CD14-positive monocyte (primary cell): ENCODE results near the gene CAMTA1. TPM values are rescaled to one million over a fixed set of nuclear protein-coding genes. Genes with fewer than 3 reads are reported as not detected.

Experiments
- DNase-seq, 3 donors: peaks; one replicate each; pipeline ENCODE4 v3.0.0-alpha.2; 2011 to 2022
- H2AFZ ChIP-seq: 2 replicates; pipeline ENCODE4 v1.6.0; 2012; ENCODE audit warnings: mild to moderate bottlenecking, low read depth, low read length, inconsistent platforms; ENCODE audit not compliant: insufficient read depth, poor library complexity, severe bottlenecking
- H3K27ac ChIP-seq, 2 donors: 1 replicate in 1 of 2; 2 replicates in 1 of 2; pipeline ENCODE4 v1.5.1; 2012 to 2013; ENCODE audit warnings: low read length in 2 of 2, control low read depth in 1 of 2, inconsistent platforms in 1 of 2, low read depth in 1 of 2, mild to moderate bottlenecking in 1 of 2
- H3K27me3 ChIP-seq, 2 donors: one replicate each; pipeline versions ENCODE4 v1.6.0 to v1.6.1; 2011 to 2013; ENCODE audit warnings: low read length in 2 of 2; ENCODE audit not compliant: control insufficient read depth in 2 of 2, insufficient read depth in 2 of 2
- H3K36me3 ChIP-seq, 2 donors: replicated peaks in 1 of 2; 1 replicate in 1 of 2; 2 replicates in 1 of 2; pipeline versions ENCODE4 v1.5.1 to v1.6.1; 2012 to 2013; ENCODE audit warnings: low read length in 2 of 2, control low read depth in 1 of 2, inconsistent platforms in 1 of 2, mild to moderate bottlenecking in 1 of 2; ENCODE audit not compliant: insufficient read depth in 2 of 2, control insufficient read depth in 1 of 2
- H3K4me1 ChIP-seq, 2 donors: 1 replicate in 1 of 2; 2 replicates in 1 of 2; pipeline versions ENCODE4 v1.5.1 to v1.6.1; 2012 to 2013; ENCODE audit warnings: low read length in 2 of 2, control low read depth in 1 of 2, inconsistent platforms in 1 of 2, mild to moderate bottlenecking in 1 of 2, moderate library complexity in 1 of 2; ENCODE audit not compliant: insufficient read depth in 2 of 2, control insufficient read depth in 1 of 2
- H3K4me2 ChIP-seq: replicated peaks from 2 replicates; pipeline ENCODE3; 2012; ENCODE audit warnings: low read length, moderate library complexity, mild to moderate bottlenecking; ENCODE audit not compliant: poor library complexity, severe bottlenecking; ENCODE audit errors: extremely low read depth
- H3K4me3 ChIP-seq, 3 experiments: fragments of 200-600 bp in 1 of 3; sonication (generic) in 1 of 3; replicated peaks in 1 of 3; 1 replicate in 2 of 3; 2 replicates in 1 of 3; pipeline ENCODE4 v1.5.1; 2011 to 2013; ENCODE audit warnings: low read length in 3 of 3, mild to moderate bottlenecking in 3 of 3, control low read depth in 2 of 3, low read depth in 2 of 3, inconsistent platforms in 1 of 3, moderate library complexity in 1 of 3
- H3K79me2 ChIP-seq: 2 replicates; pipeline ENCODE4 v1.6.0; 2012; ENCODE audit warnings: mild to moderate bottlenecking, control low read depth, inconsistent platforms, low read length, moderate library complexity; ENCODE audit not compliant: insufficient read depth
- H3K9ac ChIP-seq: 2 replicates; pipeline ENCODE4 v1.6.0; 2017; ENCODE audit warnings: low read length, mild to moderate bottlenecking; ENCODE audit not compliant: insufficient read depth, poor library complexity, severe bottlenecking
- H3K9me3 ChIP-seq, 2 donors: replicated peaks in 1 of 2; 1 replicate in 1 of 2; 2 replicates in 1 of 2; pipeline versions ENCODE4 v1.5.1 to v1.6.1; 2012 to 2013; ENCODE audit warnings: low read length in 2 of 2, control low read depth in 1 of 2; ENCODE audit not compliant: control insufficient read depth in 1 of 2, insufficient read depth in 1 of 2
- H4K20me1 ChIP-seq: 2 replicates; pipeline ENCODE4 v1.6.0; 2012; ENCODE audit warnings: mild to moderate bottlenecking, low read length, control low read depth, moderate library complexity; ENCODE audit not compliant: insufficient read depth
- H3K27ac Mint-ChIP-seq, 7 donors: one replicate each; pipeline ENCODE4 v1.8.0; 2020; ENCODE audit warnings: mild to moderate bottlenecking in 7 of 7, mixed read lengths in 7 of 7, moderate library complexity in 6 of 7, inconsistent platforms in 2 of 7
- H3K27me3 Mint-ChIP-seq, 3 donors: one replicate each; pipeline ENCODE4 v1.8.0; 2021 to 2022; ENCODE audit warnings: low read depth in 3 of 3, mild to moderate bottlenecking in 3 of 3, mixed read lengths in 3 of 3, moderate library complexity in 3 of 3, inconsistent platforms in 1 of 3
- H3K36me3 Mint-ChIP-seq, 2 donors: one replicate each; pipeline ENCODE4 v1.8.0; 2020; ENCODE audit warnings: mixed read lengths in 2 of 2, inconsistent platforms in 1 of 2, mild to moderate bottlenecking in 1 of 2
- H3K4me1 Mint-ChIP-seq: one replicate; pipeline ENCODE4 v1.8.0; 2020; ENCODE audit warnings: mild to moderate bottlenecking, mixed read lengths
- H3K4me3 Mint-ChIP-seq, 2 donors: one replicate each; pipeline ENCODE4 v1.8.0; 2020; ENCODE audit warnings: mild to moderate bottlenecking in 2 of 2, mixed read lengths in 2 of 2, moderate library complexity in 1 of 2
- H3K9me3 Mint-ChIP-seq, 7 donors: one replicate each; pipeline ENCODE4 v1.8.0; 2020 to 2022; ENCODE audit warnings: mixed read lengths in 7 of 7, mild to moderate bottlenecking in 6 of 7, moderate library complexity in 6 of 7, inconsistent platforms in 2 of 7
- CTCF ChIP-seq: fragments of 200-600 bp; IDR thresholded peaks from one replicate; pipeline ENCODE4 v1.8.0; 2022; ENCODE audit warnings: antibody characterized with exemption, mild to moderate bottlenecking
- WGBS: methylation state at CpG from one replicate; pipeline ENCODE4 v1.1.5; 2013; ENCODE audit warnings: missing lambda C conversion rate; ENCODE audit not compliant: insufficient coverage; 5-methylcytosine and 5-hydroxymethylcytosine counted together
- intact Hi-C, 2 donors: fragments of 100-400 bp; cut with micrococcal nuclease; formaldehyde crosslinking; loops; one replicate each; pipeline versions ENCODE4 v1.15.0 to v1.15.1; 2023
- polyA plus RNA-seq, 3 donors: library from polyadenylated mRNA; depleted of rRNA in 1 of 3; unstranded in 2 of 3; stranded (reverse) in 1 of 3; fragments of 300-500 nt in 2 of 3; fragments of >200 nt in 1 of 3; fragmentation: Illumina TruSeq in 2 of 3; gene quantifications; 1 replicate in 2 of 3; 2 replicates in 1 of 3; pipeline ENCODE4 v1.2.3, GENCODE V29; 2012 to 2021

CAMTA1 gene
- polyA plus RNA-seq, 3 donors: 52.0 to 89.6 (median 78.3) TPM

DNA sequence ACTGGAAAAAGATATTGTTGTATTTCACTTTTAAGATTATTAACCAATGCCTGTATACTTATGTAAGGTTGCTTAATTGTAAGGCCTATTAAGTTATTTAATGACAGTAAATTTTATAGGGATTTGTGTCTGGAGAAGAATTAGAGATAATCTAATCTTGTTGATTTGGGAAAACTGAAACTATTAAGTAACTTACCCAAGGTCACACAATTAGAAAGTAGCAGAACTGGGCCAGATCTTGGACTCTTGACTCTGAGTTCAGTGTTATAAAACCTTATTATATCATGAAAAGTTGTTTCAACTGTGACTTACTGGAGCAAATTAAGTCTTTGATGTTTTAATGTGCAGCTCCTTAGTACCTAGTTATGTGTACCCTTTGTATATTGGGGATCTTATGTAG is 38.5 kb downstream of the CAMTA1 start:
- Histone ChIP-seq H4K20me1 (peaks cover 35% of the 10 kb centered on the region), H2AFZ (no peak overlapping the region), H3K79me2 (peaks cover 10% of the 10 kb centered on the region), H3K9ac (no peak overlapping the region), H3K4me1 (no peaks in the 10 kb centered on the region), H3K27ac (no peak overlapping the region), H3K9me3 (no peaks in the 10 kb centered on the region), H3K36me3 (peaks cover 9 to 31% of the 10 kb centered on the region in 2 donors), H3K4me3 (no peak overlapping the region), H3K27me3 (no peaks in the 10 kb centered on the region), H3K4me2 (no peak overlapping the region)
- Mint-ChIP-seq H3K27ac (no peak overlapping the region), H3K9me3 (no peaks in the 10 kb centered on the region), H3K4me3 (no peak overlapping the region), H3K4me1 (peaks cover 14% of the 10 kb centered on the region), H3K36me3 (peaks cover 22 to 40% of the 10 kb centered on the region in 2 donors), H3K27me3 (peaks cover 0 to 2% (median 0%) of the 10 kb centered on the region in 3 donors)
- intact Hi-C loops: no loop called here
- TF ChIP-seq CTCF: no peak
- DNase-seq: no peak

- H3K4me1 ChIP-seq: no peaks in the 10 kb centered on the region
- Mint-ChIP-seq H3K4me3 (no peak overlapping the region), H3K27ac (no peak overlapping the region), H3K9me3 (no peaks in the 10 kb centered on the region), H3K4me1 (peaks cover 7% of the 10 kb centered on the region), H3K36me3 (peaks cover 30 to 49% of the 10 kb centered on the region in 2 donors), H3K27me3 (no peaks in the 10 kb centered on the region)
- no peaks in the 10 kb centered on the region for H3K27me3 ChIP-seq
- no peak for TF ChIP-seq CTCF
- intact Hi-C loops: no loop called here
- peaks cover 13 to 41% of the 10 kb centered on the region in 2 donors for H3K36me3 ChIP-seq
- no peaks in the 10 kb centered on the region for H3K9me3 ChIP-seq
- no peak overlapping the region for H3K4me3 ChIP-seq
- no CpG with 5 or more reads among the region's 6 CpGs for WGBS
- H3K4me2 ChIP-seq: no peak overlapping the region
- peaks cover 25% of the 10 kb centered on the region for H4K20me1 ChIP-seq
- H3K9ac ChIP-seq: no peak overlapping the region
- H3K79me2 ChIP-seq: peaks cover 6% of the 10 kb centered on the region
- no peak for DNase-seq
- no peak overlapping the region for H3K27ac ChIP-seq
- no peak overlapping the region for H2AFZ ChIP-seq
Measured at GRCh38 chr1:6824665-6825368, 39.6 kb downstream of the CAMTA1 start.
